Measurements from ENCODE around the gene NXPH2.

Gene NXPH2

GRCh38 chr2:138724327-138724726 is 55.9 kb downstream of the NXPH2 start:
- H3K27ac ChIP-seq (ENCODE audit: low read length): no peak overlapping the region
- no peak overlapping the region for H3K9ac ChIP-seq (ENCODE audit: low read length)
- H2AFZ ChIP-seq (ENCODE audit: low read depth, low read length): no peak overlapping the region
- H3K9me3 ChIP-seq (ENCODE audit: insufficient read depth, low read length): peaks cover under 1% of the 10 kb centered on the region
- H3K79me2 ChIP-seq (ENCODE audit: low read length): no peaks in the 10 kb centered on the region
- TF ChIP-seq CTCF (IDR thresholded peaks at IDR 0.05; ENCODE audit: low read depth, low read length) (no peak), EZH2phosphoT487 (IDR thresholded peaks at IDR 0.05; ENCODE audit: low read depth) (no peak)
- no peaks in the 10 kb centered on the region for H4K20me1 ChIP-seq (ENCODE audit: insufficient read depth, low read length)
- peaks cover 1% of the 10 kb centered on the region for H3K36me3 ChIP-seq (replicated peaks; ENCODE audit: low read depth, low read length)
- H3K4me3 ChIP-seq (ENCODE audit: low read length): no peak overlapping the region
- peaks cover 4% of the 10 kb centered on the region; the same call in 1 of the 2 replicates for H3K27me3 ChIP-seq (ENCODE audit: low read depth, low read length)
- H3K4me1 ChIP-seq (ENCODE audit: low read length): no peaks in the 10 kb centered on the region
- H3K4me2 ChIP-seq (ENCODE audit: low read length): no peak overlapping the region

GRCh38 chr2:138723196-138723987 is 56.8 kb downstream of the NXPH2 start:
- no peak for TF ChIP-seq EZH2phosphoT487 (IDR thresholded peaks at IDR 0.05; ENCODE audit: low read depth)
- TF ChIP-seq CTCF (IDR thresholded peaks at IDR 0.05; ENCODE audit: low read depth, low read length): no peak
- Histone ChIP-seq H3K27ac (ENCODE audit: low read length) (no peak overlapping the region), H3K79me2 (ENCODE audit: low read length) (no peaks in the 10 kb centered on the region), H2AFZ (ENCODE audit: low read depth, low read length) (no peak overlapping the region), H3K9ac (ENCODE audit: low read length) (no peak overlapping the region), H3K27me3 (ENCODE audit: low read depth, low read length) (peaks cover 4% of the 10 kb centered on the region; the same call in 1 of the 2 replicates), H3K9me3 (ENCODE audit: insufficient read depth, low read length) (no peaks in the 10 kb centered on the region; the same call in 1 of the 2 replicates), H4K20me1 (ENCODE audit: insufficient read depth, low read length) (no peaks in the 10 kb centered on the region), H3K36me3 (replicated peaks; ENCODE audit: low read depth, low read length) (no peaks in the 10 kb centered on the region), H3K4me2 (ENCODE audit: low read length) (no peak overlapping the region), H3K4me1 (ENCODE audit: low read length) (peaks cover 7% of the 10 kb centered on the region), H3K4me3 (ENCODE audit: low read length) (no peak overlapping the region)

DNA sequence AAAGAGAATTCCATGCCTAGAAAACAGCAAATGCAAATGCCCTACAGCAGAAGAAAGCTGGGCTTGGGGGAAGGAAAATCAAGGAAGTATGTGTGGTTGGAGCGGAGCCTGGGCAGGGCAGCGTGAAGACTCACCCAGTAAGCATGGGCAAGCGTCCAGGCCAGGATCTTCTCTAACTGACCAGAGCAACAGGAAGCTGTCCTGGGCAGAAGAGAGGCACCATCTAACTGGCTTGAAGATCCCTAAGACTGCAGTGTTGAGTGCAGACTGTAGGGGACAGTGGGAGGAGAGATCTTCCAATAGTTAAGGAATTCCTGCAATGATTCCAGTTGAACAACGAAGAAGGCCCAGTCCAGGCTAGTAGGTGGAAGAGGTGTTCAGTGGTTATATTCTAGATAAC is 57.9 kb downstream of the NXPH2 start:
- Histone ChIP-seq H3K9ac (ENCODE audit: low read length) (no peak overlapping the region), H3K79me2 (ENCODE audit: low read length) (no peaks in the 10 kb centered on the region), H3K4me2 (ENCODE audit: low read length) (no peak overlapping the region), H3K4me3 (ENCODE audit: low read length) (no peak overlapping the region), H3K27ac (ENCODE audit: low read length) (no peak overlapping the region), H2AFZ (ENCODE audit: low read depth, low read length) (no peak overlapping the region), H3K27me3 (ENCODE audit: low read depth, low read length) (peaks cover 4% of the 10 kb centered on the region; the same call in 1 of the 2 replicates), H4K20me1 (ENCODE audit: insufficient read depth, low read length) (no peaks in the 10 kb centered on the region), H3K9me3 (ENCODE audit: insufficient read depth, low read length) (no peaks in the 10 kb centered on the region), H3K4me1 (ENCODE audit: low read length) (peaks cover 18% of the 10 kb centered on the region), H3K36me3 (replicated peaks; ENCODE audit: low read depth, low read length) (no peaks in the 10 kb centered on the region)
- TF ChIP-seq CTCF (IDR thresholded peaks at IDR 0.05; ENCODE audit: low read depth, low read length) (no peak), EZH2phosphoT487 (IDR thresholded peaks at IDR 0.05; ENCODE audit: low read depth) (no peak)

DNA sequence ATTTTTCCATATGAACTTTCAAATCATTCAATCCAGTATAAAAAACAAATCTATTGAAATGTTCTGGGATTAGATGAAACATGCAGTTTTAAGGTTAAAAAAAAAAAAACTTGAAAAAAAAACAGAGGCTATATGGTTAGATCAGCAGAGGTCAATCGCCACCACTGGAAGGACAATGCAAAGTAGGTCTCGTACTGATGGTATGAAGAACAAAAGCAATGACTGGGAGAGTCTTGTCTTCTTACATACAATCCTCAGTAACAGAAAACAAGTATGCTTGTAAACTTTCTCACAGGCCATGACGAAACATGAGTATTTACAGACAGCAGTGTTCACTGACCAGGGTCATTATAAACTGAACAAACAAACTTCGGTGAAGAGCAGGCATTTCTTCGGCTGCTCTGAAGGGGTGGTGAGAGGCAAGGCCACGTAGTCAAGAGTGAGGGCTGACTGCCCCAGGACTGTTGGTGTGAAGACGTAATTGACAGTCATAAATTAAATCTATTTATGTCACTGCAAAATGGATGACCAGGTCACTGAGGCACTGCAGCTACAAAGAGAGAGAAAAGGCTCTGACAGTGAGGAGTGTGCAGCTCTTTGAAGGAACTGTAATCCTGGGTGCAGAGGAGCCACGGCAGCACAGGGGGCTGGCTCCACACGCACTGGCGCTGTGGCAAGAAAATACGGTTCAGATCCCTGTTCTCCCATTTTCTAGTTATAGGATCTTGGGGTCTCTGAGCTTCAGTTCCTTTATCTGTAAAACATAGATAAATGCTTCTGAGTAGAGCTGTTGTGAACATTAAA is 60.0 kb downstream of the NXPH2 start:
- Histone ChIP-seq H3K4me1 (ENCODE audit: low read length) (peaks cover 28% of the 10 kb centered on the region), H3K79me2 (ENCODE audit: low read length) (no peaks in the 10 kb centered on the region), H3K27me3 (ENCODE audit: low read depth, low read length) (peaks cover 1% of the 10 kb centered on the region; the same call in 1 of the 2 replicates), H3K9me3 (ENCODE audit: insufficient read depth, low read length) (no peaks in the 10 kb centered on the region), H3K9ac (ENCODE audit: low read length) (no peak overlapping the region), H3K36me3 (replicated peaks; ENCODE audit: low read depth, low read length) (no peaks in the 10 kb centered on the region), H3K4me3 (ENCODE audit: low read length) (no peak overlapping the region), H3K4me2 (ENCODE audit: low read length) (no peak overlapping the region), H4K20me1 (ENCODE audit: insufficient read depth, low read length) (no peaks in the 10 kb centered on the region), H2AFZ (ENCODE audit: low read depth, low read length) (no peak overlapping the region), H3K27ac (ENCODE audit: low read length) (no peak overlapping the region)
- TF ChIP-seq CTCF (IDR thresholded peaks at IDR 0.05; ENCODE audit: low read depth, low read length): no peak
- TF ChIP-seq EZH2phosphoT487 (IDR thresholded peaks at IDR 0.05; ENCODE audit: low read depth): no peak

Data from OCI-LY3 (cell line).